HG03280 (cell line): ENCODE results near the gene WASL.

Source experiments
- ATAC-seq: cut with Tn5 transposase; IDR thresholded peaks from one replicate; pipeline ENCODE4 v1.9.1; 2021; ENCODE audit warnings: mild to moderate bottlenecking, moderate library complexity; ENCODE audit not compliant: unreplicated experiment

Gene WASL

DNA sequence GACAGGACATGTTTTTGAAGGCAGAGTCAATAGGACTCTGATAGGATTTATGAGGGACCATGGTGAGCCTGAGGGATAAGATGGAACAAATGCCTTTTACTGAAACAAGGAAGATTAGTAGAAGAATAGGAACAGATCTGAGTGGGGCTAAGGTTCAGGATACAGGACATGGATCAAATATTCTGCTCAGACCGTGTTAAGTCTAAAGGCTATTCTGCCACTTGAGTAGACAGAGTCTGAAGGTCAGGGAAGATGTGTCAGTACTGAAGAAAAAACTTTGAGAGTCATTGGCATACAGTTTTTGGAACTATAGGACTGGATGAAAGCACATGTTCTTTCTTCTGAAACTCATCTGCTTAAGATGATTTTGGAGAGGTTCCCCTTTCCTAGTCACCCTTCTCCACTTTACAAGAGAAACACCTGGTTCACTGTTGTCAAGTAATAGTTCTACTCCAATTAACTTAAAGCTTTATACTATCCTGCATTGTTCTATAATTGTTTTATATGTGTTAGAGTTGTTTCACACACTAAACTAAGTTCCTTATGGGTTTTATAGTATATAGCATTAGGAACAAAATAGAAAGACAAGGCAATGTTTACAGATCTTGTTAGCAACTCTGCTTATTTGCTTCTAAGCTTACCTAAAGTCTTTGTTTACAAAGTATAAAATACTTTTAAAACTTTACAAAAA, 43.4 kb downstream of the WASL start:
- ATAC-seq: no peak

DNA sequence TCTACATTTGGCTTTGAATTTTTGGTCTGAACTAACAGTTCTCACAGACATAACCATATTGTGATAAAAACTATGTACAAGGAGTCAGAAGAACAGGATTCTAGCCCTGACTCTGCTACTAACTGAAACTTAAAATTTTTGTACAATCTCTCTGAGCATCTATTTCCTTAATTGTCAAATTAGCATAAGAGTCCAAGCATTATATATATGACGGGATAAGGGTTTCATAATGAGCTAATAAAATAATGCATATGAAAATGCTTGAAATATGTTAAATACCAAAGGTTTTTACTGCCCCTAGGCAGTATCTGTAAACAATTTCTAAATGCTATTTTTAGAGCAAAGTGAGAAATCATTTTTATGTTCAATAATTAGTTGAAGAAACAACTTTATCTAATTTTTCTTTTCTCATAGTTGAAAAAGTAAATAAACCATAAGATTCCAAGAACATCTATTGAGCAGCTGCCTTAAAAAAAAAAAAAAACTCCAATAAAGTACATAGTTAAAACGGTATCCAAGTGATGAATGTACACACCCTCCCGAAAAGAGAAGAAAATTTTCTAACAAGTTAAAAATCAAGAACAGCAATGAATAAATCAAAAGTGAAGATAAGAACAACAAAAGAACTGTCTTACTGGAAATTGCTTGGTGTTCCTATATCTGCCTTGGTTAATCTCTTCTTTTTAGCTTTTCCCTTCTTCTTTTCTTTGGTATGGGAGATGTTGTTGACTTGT, 52.7 kb downstream of the WASL start:
- ATAC-seq: no peak

DNA sequence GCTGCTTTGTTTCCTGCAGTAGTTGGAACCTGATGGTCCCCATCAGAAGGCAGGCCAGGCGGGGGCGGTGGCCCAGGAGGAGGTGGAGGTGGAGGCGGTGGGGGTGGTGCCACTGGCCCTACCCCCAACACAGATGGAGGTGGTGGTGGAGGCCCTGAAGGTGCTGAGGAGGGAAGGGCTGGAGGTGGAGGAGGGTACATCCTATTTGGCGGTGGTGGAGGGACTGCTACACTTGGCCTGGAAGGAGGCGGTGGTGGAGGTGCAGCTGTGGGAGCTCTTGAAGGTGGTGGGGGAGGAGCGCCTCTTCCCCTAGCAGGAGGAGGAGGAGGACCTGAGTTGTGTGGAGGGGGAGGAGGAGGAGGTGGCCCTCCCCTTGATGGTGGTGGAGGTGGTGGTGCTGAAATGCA, 56.3 kb downstream of the WASL start:
- ATAC-seq: no peak

DNA sequence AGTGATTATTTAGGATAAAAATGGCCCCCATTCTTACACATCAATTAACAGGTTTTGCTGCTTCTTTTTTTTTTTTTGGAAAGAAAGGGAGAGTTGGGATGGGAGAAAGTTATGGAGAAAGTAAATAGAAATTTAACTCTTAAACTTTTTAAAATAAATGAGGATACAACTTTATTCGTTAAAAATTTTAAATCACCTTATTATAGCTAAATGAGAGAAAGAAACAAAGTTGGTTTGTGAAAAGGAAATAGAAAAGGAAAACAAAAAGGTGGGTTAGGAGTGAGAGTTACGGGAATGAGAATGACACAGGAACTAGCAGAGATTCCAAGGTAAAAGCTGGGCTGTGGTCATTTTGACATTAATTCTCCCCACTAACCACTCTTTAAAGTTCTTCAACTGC, 58.3 kb downstream of the WASL start:
- ATAC-seq: no peak

DNA sequence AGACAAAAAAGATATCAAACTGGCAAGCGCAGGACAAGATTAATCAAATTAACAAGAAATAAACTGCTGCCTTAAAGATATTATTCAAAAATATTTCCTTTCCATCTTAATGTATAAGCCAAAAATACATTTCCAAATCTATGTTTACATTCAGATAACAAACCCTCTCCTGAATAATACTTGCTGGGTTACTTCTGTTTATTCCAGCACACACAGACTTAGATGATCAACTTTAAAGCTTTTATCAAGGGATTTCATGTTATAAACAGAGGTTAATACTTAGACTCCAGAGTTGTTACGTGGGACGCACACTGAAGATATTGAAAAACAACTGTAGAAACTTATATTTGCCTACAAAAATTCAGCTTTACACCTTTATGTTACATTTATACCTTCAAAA, 59.6 kb downstream of the WASL start:
- no peak for ATAC-seq

DNA sequence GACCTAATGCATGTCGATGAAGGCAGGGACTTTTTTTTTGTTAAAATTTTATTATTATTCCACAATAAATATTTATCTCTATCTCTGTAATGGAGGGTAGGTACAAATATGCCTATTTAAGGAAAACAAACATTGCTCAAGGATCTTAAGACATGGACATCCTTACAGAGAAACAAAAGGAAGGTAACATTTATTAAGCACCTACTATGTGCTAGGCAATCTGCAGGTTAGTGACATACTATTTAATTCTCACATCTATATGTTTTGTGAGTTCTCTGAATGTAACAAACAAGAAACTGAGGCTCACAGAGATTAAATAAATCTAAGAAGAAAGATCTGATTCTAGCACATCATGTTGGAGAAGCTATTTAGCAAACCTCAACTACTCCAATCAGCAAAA, 61.1 kb downstream of the WASL start:
- no peak for ATAC-seq

DNA sequence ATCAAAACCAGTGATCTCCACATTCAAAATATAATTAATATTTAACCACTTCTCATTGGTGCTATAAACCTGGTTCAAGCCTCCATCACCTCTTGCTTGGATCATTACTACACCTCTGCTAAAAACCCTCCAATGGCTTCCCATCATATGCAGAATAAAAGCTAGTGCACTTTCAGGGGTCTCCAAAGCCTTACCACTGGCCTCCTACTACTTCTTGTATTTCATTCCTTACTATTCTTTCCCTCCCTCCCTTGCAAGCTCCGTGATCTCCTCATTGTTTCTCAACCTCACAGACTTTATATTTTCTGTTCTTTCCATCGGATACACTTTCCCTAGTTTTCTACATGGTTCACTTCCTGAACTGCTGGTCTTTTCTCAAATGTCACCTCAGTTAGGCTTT, 61.6 kb downstream of the WASL start:
- ATAC-seq: no peak

DNA sequence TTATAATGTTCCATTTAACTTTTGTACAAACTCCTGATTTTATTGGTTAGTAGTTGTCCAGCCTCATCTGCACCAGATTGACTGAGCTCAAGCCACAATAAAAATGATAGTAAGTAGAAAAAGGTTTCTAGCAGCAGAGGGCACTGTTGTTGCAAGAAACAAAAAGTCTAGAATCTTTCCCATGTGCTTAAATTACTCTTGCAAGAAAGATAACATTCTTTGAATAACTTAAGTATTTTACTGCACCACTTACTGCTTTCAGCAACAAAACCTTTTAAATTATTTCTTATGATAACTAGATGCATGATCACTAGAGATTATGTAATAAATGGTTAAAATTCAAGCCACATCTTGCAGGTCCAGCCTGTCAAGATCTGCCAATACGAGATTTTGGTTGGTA, 66.1 kb downstream of the WASL start:
- no peak for ATAC-seq

DNA sequence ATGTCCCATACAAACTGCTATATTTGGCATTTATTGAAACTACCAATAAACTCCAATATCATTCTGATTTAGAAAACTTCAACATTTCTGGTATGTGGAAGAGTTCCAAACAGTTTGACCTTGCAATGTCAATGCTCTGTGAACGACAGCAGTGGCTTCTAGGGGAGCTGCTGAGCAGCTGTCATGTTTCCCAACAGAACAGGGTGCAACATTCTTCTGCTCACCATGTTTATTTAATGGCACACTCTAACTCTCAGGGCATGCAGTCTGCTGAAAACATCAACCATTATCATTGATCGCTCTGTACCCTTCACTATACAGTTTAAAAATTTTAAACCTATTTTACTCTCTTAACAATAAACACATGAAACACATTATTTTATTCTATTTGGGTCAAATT, 67.2 kb downstream of the WASL start:
- ATAC-seq: no peak

DNA sequence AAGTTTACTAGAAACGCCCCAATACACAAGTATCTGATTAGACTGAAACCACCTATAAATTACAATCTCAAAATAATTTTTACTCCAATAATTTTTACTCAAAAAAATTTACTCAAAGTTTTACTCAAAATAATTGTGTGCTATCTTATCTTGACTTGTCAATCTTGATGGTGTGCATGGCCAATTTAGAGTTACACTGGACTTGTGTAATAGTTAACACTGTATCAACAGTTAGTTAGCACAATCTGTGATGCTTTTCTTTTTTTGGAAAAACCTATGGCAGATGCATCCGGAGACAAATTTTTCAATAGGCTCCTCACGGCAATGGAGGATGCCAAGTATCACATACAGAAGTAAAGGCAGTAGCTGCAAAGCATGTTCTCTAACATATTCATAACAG, 68.2 kb downstream of the WASL start:
- ATAC-seq: no peak

DNA sequence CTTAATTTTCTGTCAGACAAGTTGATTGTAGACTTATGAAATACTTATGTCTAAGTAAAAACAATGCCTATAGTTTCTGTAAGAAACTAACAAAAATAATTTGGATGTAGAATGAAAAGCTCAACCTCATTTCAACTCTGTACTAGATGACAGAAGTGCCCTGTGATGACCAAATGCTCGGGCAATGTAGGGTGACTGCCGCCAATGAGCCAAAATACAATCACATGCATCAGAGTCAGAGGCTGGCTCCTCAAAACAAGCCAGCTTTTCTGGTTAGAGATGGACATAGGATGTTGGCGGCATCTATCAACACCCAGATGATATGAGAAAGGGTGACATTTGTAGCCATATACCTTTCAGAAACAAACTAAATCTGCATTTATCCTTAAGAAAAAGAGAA, 69.2 kb downstream of the WASL start:
- ATAC-seq: no peak

DNA sequence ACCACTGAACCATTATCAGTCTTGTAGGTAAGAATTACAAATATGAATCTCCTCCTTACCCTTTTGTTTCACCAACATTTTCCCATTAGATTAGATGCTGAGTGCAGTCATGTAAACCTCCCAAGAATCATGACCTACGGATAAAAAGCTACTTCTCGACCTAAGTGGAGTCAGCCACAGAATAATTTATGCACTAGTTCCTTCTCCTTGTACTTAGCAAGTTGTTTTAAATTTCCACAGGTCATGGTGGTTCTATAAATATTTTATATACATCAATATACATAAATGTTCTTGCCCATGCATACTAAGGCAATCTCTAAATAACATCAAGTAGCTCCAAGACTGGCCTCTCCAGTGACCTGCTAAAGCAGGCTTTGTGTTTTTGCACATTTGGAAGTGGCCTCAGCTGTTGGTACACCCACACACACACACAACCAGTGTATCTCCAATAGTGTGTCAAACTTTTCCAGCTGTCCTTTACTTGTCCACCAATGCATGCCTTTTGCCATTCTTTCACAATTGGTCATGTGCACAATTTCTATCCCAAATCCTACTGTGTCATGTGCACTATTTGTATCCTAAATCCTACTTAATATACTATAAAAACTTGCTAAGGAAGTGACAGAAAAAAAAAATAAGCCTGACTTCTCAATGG, 71.6 kb downstream of the WASL start:
- ATAC-seq: no peak

DNA sequence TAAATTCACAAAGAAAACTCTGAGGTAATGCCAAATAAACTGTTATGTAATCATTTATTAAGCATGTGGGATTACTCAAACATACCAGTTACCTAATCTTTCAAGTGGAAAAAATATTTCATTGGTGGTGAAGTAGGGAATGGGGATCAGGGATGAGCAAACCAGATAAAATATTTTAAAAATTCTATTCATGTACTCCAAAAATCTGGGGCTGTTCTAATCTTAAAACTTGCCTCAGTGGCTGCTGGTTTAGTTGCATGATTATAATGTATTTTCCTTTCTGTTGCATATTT, 73.7 kb downstream of the WASL start:
- no peak for ATAC-seq

DNA sequence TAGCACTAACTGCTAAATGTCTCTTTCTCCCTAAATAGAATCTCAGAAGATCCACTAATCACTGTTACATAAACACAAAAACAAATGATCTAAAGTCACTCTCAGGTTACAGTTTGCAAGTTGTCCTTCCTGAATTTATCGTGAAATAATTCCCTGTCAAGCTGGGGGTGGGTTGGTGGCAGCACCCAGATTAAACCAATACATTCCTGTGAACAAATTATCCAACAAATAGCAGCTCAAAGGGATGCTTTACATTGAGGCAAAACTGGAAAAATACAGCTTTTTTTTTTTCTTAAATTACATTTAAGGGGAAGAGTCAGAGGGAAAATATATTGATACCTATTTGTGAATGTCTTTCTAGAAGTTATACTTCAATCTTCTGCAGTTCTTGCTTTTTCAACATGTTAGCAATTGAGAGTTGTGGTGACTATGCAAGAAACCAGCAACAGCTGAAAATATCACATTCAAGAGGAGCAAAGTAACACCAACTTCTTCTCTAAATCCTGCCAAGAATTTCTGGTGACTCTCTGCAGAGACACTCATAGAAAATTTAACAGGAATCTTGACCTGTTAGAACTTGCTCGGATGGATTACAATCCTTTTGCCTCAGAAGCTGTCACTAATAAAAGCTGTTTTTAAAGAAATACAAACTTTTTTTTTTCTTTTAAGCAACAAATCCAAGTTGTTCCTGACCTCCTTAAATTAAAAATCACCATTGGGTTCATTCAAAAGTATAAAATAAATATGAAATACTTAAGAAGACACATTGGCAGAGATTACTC, 74.2 kb downstream of the WASL start:
- no peak for ATAC-seq

DNA sequence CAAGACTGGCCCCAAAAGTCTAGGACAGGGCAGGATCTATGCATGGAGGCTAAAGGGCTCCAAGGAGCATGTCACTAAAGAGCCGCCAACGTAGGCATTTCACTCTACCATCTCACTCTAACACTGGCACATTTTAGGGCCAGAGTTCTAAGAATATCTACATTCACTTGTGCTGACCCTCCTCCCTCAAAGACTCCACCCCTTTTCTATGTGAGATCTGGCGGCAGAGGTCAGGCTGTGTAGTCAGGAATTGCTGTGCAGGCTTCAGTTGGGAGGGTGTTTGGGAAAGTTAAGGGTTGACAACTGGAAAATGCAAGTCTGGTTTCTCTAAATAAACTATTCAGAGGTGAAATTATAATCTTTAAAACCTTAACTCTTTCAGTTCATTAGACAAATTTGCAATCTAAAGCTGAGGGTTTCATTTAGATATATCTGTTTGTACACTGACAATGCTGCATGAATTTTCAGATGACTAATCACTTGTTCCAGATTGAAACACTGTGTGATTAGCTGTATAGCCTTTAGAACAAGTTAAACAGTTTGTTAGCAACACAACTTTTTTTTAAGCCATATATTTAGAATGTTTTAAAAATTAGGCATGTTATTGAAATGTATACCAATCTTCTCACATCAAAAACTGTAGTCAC, 74.9 kb downstream of the WASL start:
- ATAC-seq: no peak

DNA sequence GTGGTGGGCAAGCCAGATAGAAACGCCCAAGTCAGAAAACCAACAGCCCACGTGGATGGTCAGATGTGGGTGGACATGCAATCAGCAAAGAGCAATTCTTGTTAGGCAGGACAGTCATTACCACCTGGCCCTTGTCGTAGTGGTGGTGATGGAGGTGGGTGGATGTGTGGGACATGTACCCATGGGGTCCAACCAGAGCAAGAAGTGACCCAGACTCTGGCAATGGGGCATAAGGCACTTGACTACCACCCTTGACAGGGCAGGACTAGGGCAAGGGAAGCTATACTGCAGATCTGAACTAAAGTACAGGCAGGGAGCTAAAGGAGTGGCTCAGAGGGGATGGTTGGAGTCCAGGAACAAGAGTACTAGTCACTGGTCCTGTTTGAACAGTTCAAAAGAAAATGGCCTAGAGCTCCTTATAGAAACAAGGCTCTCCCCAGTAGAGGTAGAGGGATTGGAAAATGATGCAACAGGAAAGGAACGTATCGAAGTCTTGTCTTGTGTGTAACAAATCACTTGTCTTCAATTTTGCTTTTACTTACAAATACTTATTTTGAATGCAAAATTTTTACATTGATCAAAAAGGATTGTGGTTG, 75.6 kb downstream of the WASL start:
- ATAC-seq: no peak

DNA sequence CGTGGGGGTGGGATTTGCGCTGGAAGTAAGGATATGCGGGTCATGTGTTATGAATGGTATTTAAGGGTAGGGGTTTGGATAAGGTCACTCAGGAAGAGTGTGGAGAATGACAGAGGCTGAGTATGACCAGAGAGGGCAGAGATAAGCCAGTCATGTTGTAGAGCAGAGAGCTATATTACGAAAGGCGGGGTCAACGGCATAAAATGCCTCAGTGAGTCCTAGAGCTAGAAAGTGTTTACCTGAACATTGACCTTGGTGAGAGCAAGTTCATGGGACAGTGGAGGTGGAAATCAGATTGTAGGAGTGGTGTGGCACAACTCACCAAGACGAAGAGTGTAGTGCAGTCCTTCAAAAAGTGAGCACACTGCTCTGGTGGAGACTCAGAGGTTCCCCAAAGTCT, 79.3 kb downstream of the WASL start:
- ATAC-seq: no peak

DNA sequence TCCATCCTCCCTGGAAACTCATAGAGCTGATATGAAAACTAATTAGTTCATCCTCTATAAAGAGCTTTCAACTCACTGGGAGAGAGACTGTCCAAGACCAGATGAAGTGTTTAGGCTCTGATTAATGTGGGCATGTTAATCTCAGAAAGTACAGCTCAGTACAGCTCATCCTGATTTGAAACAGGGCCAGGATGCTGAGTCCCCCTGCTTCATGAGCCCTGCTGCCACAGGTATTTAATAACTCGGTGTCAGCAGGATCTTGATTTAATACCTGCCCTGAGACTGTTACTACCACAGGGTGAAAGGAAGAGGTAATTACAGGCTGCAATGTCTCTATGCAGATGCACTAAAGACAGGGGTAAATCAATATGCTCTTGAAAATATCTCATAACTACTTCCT, 82.3 kb downstream of the WASL start:
- ATAC-seq: no peak

DNA sequence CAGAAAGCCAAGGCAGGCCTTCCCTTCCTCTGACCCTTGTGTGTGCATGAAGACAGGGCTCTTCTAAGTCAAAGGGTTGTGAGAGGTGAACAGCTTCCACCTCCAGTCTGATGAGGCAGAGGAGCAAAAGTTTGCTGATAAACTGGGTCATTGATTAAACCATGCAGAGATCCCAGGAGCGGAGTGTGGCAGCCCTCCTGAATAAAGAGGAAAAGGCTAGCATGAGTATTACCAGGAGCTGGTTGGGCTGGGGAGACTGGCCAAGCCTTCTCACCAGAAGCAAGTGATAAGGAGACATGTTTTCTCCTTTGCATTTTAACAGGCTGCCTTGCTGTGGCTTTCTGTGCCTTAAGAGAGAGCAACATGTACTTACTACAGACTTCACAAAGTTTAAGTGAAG, 82.9 kb downstream of the WASL start:
- no peak for ATAC-seq

DNA sequence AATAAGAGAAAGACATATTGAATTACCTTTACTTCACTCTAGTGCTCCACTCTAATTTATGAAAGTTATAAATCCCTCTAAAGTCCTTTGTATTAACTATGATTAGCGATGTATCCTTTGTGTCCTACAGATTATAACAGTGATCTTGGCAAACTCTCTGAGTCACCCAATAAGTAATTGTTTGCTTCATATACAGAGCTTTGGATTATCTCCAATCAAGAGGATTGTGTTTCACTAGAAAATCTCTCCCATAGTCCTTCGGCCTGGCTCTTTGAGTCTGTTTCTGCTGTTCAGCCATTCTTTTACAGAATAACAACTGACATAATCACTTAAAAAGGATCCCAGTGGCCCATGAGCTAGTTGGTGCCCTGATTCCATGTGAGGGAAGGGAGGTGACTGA, 83.6 kb downstream of the WASL start:
- no peak for ATAC-seq

DNA sequence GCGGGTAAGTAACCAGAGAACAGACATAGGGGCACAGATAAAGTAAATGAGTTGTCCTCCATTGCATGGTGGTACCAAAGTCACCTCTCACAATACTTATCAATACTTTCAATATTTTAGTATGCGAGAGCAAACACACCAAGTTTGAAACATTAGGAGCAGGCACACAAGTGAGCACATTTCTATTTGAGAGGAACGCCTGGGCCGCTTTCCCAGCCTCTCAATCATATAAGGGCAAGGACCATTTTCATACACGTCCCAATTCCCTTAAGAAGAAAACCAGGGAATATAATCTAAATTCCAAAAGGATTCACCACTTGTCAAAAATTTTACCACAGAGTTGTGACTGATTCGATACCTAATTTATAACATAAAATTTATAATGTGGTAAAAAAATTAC, 85.6 kb downstream of the WASL start:
- no peak for ATAC-seq
